HG03575 (cell line): ENCODE measurements around the gene SIK2.
"Not testable (repeated sequence)": the region's sequence is repeated elsewhere in the genome, so short reads cannot be mapped to it uniquely, and the experiment has no call there.

Experiments
- ATAC-seq: cut with Tn5 transposase; IDR thresholded peaks from one replicate; pipeline ENCODE4 v1.9.1; 2021; ENCODE audit not compliant: unreplicated experiment, insufficient number of reproducible peaks, low FRiP score; ENCODE audit errors: extremely low read depth

Gene SIK2

GRCh38 chr11:111683806-111684205 lies 81.6 kb downstream of the SIK2 start:
- ATAC-seq: no peak

- no peak for ATAC-seq
Measured at GRCh38 chr11:111684251-111684650, 82.0 kb downstream of the SIK2 start.

- no peak for ATAC-seq
Measured at GRCh38 chr11:111688013-111688412, 85.8 kb downstream of the SIK2 start.

- no peak for ATAC-seq
Measured at GRCh38 chr11:111691176-111691575, 88.9 kb downstream of the SIK2 start.

- ATAC-seq: no peak
Measured at GRCh38 chr11:111691741-111692140, 89.5 kb downstream of the SIK2 start.

GRCh38 chr11:111693224-111693937 lies 91.1 kb downstream of the SIK2 start:
- no peak for ATAC-seq

GRCh38 chr11:111694851-111695250 lies 92.6 kb downstream of the SIK2 start:
- no peak for ATAC-seq

- no peak for ATAC-seq
Measured at GRCh38 chr11:111696556-111696955, 94.3 kb downstream of the SIK2 start.

GRCh38 chr11:111697933-111698371 lies 95.7 kb downstream of the SIK2 start:
- peak; percentile 69 for ATAC-seq

- ATAC-seq: no peak
Measured at GRCh38 chr11:111698852-111699559, 96.8 kb downstream of the SIK2 start.

- ATAC-seq: no peak
Measured at GRCh38 chr11:111699579-111700156, 97.4 kb downstream of the SIK2 start.

GRCh38 chr11:111700162-111700561 lies 97.9 kb downstream of the SIK2 start:
- ATAC-seq: no peak

GRCh38 chr11:111702623-111703022 lies 100.4 kb downstream of the SIK2 start:
- no peak for ATAC-seq

GRCh38 chr11:111703576-111703975 lies 101.3 kb downstream of the SIK2 start:
- ATAC-seq: no peak

- ATAC-seq: no peak
Measured at GRCh38 chr11:111707039-111707690, 104.9 kb downstream of the SIK2 start.

- no peak for ATAC-seq
Measured at GRCh38 chr11:111707691-111708067, 105.4 kb downstream of the SIK2 start.

GRCh38 chr11:111714522-111714921 lies 112.3 kb downstream of the SIK2 start:
- ATAC-seq: no peak

GRCh38 chr11:111715142-111715816 lies 113.0 kb downstream of the SIK2 start:
- ATAC-seq: no peak

GRCh38 chr11:111717660-111718059 lies 115.4 kb downstream of the SIK2 start:
- ATAC-seq: not testable (repeated sequence)
